Measurements from ENCODE around the gene TRIM3.
A peak's percentile ranks its signal among the peaks of the same experiment; 100 is the strongest.

TRIM3 gene

DNA sequence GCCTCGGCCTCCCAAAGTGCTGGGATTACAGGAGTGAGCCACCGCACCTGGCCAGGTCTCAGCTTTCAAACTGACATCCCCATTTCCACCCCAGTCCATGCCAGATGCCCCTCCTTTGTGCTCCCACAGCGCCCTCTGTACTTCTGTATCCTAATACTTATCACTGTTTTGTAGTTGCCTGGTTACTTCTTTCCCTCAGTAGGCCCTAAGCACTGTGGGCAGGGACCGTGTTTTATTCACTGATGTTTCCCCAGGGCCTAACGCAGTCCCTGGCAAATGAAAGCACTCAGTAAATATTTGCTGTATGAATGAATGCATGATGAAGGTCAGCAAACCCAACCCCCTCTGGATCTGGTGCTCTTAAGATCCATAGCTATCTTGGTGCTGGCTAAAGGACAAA, 2.2 kb upstream of the TRIM3 start:
- no peak for TF ChIP-seq EZH2phosphoT487 (IDR thresholded peaks at IDR 0.05; ENCODE audit: borderline replicate concordance, low read length)
- TF ChIP-seq, protein P1, sequence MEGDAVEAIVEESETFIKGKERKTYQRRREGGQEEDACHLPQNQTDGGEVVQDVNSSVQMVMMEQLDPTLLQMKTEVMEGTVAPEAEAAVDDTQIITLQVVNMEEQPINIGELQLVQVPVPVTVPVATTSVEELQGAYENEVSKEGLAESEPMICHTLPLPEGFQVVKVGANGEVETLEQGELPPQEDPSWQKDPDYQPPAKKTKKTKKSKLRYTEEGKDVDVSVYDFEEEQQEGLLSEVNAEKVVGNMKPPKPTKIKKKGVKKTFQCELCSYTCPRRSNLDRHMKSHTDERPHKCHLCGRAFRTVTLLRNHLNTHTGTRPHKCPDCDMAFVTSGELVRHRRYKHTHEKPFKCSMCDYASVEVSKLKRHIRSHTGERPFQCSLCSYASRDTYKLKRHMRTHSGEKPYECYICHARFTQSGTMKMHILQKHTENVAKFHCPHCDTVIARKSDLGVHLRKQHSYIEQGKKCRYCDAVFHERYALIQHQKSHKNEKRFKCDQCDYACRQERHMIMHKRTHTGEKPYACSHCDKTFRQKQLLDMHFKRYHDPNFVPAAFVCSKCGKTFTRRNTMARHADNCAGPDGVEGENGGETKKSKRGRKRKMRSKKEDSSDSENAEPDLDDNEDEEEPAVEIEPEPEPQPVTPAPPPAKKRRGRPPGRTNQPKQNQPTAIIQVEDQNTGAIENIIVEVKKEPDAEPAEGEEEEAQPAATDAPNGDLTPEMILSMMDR (IDR thresholded peaks at IDR 0.05; ENCODE audit: low read depth, low read length, poor library complexity, severe bottlenecking) = peak; percentile 18
- peaks cover 15% of the 10 kb centered on the region for H3F3A ChIP-seq (ENCODE audit: control insufficient read depth, insufficient read depth)
- H3K9me2 ChIP-seq (replicated peaks; ENCODE audit: control insufficient read depth, low read length) = no peaks in the 10 kb centered on the region
- H3K27me3 ChIP-seq (ENCODE audit: control insufficient read depth, low read length) = no peaks in the 10 kb centered on the region; the same call in 1 of the 2 replicates
- H3K79me2 ChIP-seq (ENCODE audit: control insufficient read depth, low read length) = peaks cover 22% of the 10 kb centered on the region
- H3K27ac ChIP-seq (ENCODE audit: low read depth, low read length) = no peak overlapping the region
- H3K4me3 ChIP-seq (ENCODE audit: low read length) = no peak overlapping the region
- peaks cover 26% of the 10 kb centered on the region for H3K4me1 ChIP-seq (ENCODE audit: control insufficient read depth, low read length)
- no peaks in the 10 kb centered on the region for H3K9me3 ChIP-seq (ENCODE audit: control insufficient read depth, insufficient read depth, low read length)
- peaks cover 35% of the 10 kb centered on the region for H3K36me3 ChIP-seq (ENCODE audit: control insufficient read depth, low read length)
- no peak overlapping the region for H3K4me2 ChIP-seq (ENCODE audit: low read length)
- H4K20me1 ChIP-seq (ENCODE audit: control insufficient read depth, insufficient read depth, low read depth, low read length) = peaks cover 5% of the 10 kb centered on the region; the same call in 1 of the 2 replicates

- no peak overlapping the region for H3K4me2 ChIP-seq (ENCODE audit: low read length)
- H4K20me1 ChIP-seq (ENCODE audit: control insufficient read depth, insufficient read depth, low read depth, low read length) = no peaks in the 10 kb centered on the region
- H3K27me3 ChIP-seq (ENCODE audit: control insufficient read depth, low read length) = no peaks in the 10 kb centered on the region; the same call in 1 of the 2 replicates
- H3K9me2 ChIP-seq (replicated peaks; ENCODE audit: control insufficient read depth, low read length) = no peaks in the 10 kb centered on the region
- peaks cover 29% of the 10 kb centered on the region for H3K36me3 ChIP-seq (ENCODE audit: control insufficient read depth, low read length)
- H3K4me3 ChIP-seq (ENCODE audit: low read length) = no peak overlapping the region
- peaks cover 17% of the 10 kb centered on the region for H3K4me1 ChIP-seq (ENCODE audit: control insufficient read depth, low read length)
- peaks cover 12% of the 10 kb centered on the region for H3K79me2 ChIP-seq (ENCODE audit: control insufficient read depth, low read length)
- TF ChIP-seq, protein P1 (IDR thresholded peaks at IDR 0.05; ENCODE audit: low read depth, low read length, poor library complexity, severe bottlenecking) = no peak
- TF ChIP-seq EZH2phosphoT487 (IDR thresholded peaks at IDR 0.05; ENCODE audit: borderline replicate concordance, low read length) = no peak
- H3F3A ChIP-seq (ENCODE audit: control insufficient read depth, insufficient read depth) = peaks cover 15% of the 10 kb centered on the region
- H3K27ac ChIP-seq (ENCODE audit: low read depth, low read length) = no peak overlapping the region
- no peaks in the 10 kb centered on the region for H3K9me3 ChIP-seq (ENCODE audit: control insufficient read depth, insufficient read depth, low read length)
Measured at GRCh38 chr11:6474806-6475500, 1.2 kb upstream of the TRIM3 start.

DNA sequence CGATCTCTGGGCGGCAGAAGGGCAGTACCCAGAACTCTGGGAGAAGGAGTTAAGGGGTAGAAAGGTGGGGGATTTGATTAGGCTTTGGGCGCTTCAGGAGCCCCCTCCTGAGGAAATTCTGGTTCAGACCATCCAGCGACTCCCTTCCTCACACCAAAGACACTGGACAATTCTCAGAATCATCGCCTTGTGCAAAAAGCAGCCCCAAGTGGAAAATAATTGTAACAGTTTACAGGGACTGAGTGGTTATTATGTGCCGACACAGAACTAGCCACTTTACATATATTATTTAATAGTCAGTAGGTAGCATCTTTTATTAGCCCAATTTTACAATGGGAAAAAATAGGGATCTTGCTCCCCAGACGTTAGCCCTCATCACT, 662 bp upstream of the TRIM3 start:
- no peak for TF ChIP-seq EZH2phosphoT487 (IDR thresholded peaks at IDR 0.05; ENCODE audit: borderline replicate concordance, low read length)
- TF ChIP-seq, protein P1 (IDR thresholded peaks at IDR 0.05; ENCODE audit: low read depth, low read length, poor library complexity, severe bottlenecking) = no peak
- Histone ChIP-seq H3K36me3 (ENCODE audit: control insufficient read depth, low read length) (peaks cover 26% of the 10 kb centered on the region), H3K4me1 (ENCODE audit: control insufficient read depth, low read length) (peaks cover 17% of the 10 kb centered on the region), H3K9me3 (ENCODE audit: control insufficient read depth, insufficient read depth, low read length) (no peaks in the 10 kb centered on the region), H3K9me2 (replicated peaks; ENCODE audit: control insufficient read depth, low read length) (no peaks in the 10 kb centered on the region), H4K20me1 (ENCODE audit: control insufficient read depth, insufficient read depth, low read depth, low read length) (no peaks in the 10 kb centered on the region), H3K79me2 (ENCODE audit: control insufficient read depth, low read length) (peaks cover 7% of the 10 kb centered on the region), H3K27ac (ENCODE audit: low read depth, low read length) (no peak overlapping the region), H3K27me3 (ENCODE audit: control insufficient read depth, low read length) (no peaks in the 10 kb centered on the region; the same call in 1 of the 2 replicates), H3K4me2 (ENCODE audit: low read length) (peak overlapping the region; percentile 97), H3F3A (ENCODE audit: control insufficient read depth, insufficient read depth) (peaks cover 15% of the 10 kb centered on the region), H3K4me3 (ENCODE audit: low read length) (peak overlapping the region; percentile 61)
